Measurements from ENCODE around the gene GOLGA6L26. TPM values are rescaled to one million over a fixed set of nuclear protein-coding genes. Genes with fewer than 3 reads are reported as not detected.
"Not testable (repeated sequence)": the region's sequence is repeated elsewhere in the genome, so short reads cannot be mapped to it uniquely, and the experiment has no call there.

Gene GOLGA6L26
- total RNA-seq, 2 donors from 2014 or later: not detected

- no peaks in the 10 kb centered on the region for H3K9me3 ChIP-seq
These were observed 36.6 kb upstream of the GOLGA6L26 start for GRCh38 chr15:23370578-23370977.

GRCh38 chr15:23364261-23364660 is 30.3 kb upstream of the GOLGA6L26 start:
- ATAC-seq; DNase-seq; H3K4me3 ChIP-seq; intact Hi-C loops (cut with DNase I); H3K27ac ChIP-seq; H3K36me3 ChIP-seq (replicated peaks in 1 of 2; ENCODE audit: insufficient read depth in 1 of 2, low read depth in 2 of 2); H3K9me3 ChIP-seq; H3K4me1 ChIP-seq; H3K27me3 ChIP-seq: not testable (repeated sequence)
- WGBS, 2 donors: 80 to 100% methylated on average over 1 of the region's 9 CpGs

More at GRCh38 chr15:23370578-23370977, 36.6 kb upstream of the GOLGA6L26 start:
- WGBS, 2 donors: 64 to 81% methylated on average over 2 of the region's 2 CpGs
- no peaks in the 10 kb centered on the region for H3K4me1 ChIP-seq
- TF ChIP-seq POLR2A (IDR thresholded peaks at IDR 0.05) (no peak), CTCF (IDR thresholded peaks at IDR 0.05) (no peak)
- H3K36me3 ChIP-seq (replicated peaks in 1 of 2; ENCODE audit: insufficient read depth in 1 of 2, low read depth in 2 of 2): no peaks in the 10 kb centered on the region
- H3K4me3 ChIP-seq: no peak overlapping the region
- ATAC-seq: no peak
- intact Hi-C loops (cut with DNase I): no loop called here
- no peak for DNase-seq
- no peak overlapping the region for H3K27ac ChIP-seq
- no peaks in the 10 kb centered on the region for H3K27me3 ChIP-seq

- ATAC-seq; H3K27me3 ChIP-seq; H3K27ac ChIP-seq; H3K4me1 ChIP-seq; intact Hi-C loops (cut with DNase I); H3K4me3 ChIP-seq; H3K9me3 ChIP-seq; H3K36me3 ChIP-seq (replicated peaks in 1 of 2; ENCODE audit: insufficient read depth in 1 of 2, low read depth in 2 of 2): not testable (repeated sequence)
- no CpG with 5 or more reads among the region's 5 CpGs for WGBS, 2 donors
- DNase-seq: peak in 2 of 4 donors; percentile 24 to 35
These were observed 28.6 kb upstream of the GOLGA6L26 start for GRCh38 chr15:23362622-23363021.

- DNase-seq; H3K4me1 ChIP-seq; intact Hi-C loops (cut with DNase I); H3K9me3 ChIP-seq; H3K27me3 ChIP-seq; H3K4me3 ChIP-seq; ATAC-seq; H3K36me3 ChIP-seq (replicated peaks in 1 of 2; ENCODE audit: insufficient read depth in 1 of 2, low read depth in 2 of 2); H3K27ac ChIP-seq: not testable (repeated sequence)
- no CpG with 5 or more reads among the region's 8 CpGs for WGBS, 2 donors
These were observed 20.5 kb upstream of the GOLGA6L26 start, which contains the start of gene GOLGA8S for GRCh38 chr15:23354448-23354847. Gene GOLGA8S, plus strand, starts transcription at chr15:23354748. Its CDS starts 62 bp downstream, at chr15:23354810.

- DNase-seq; H3K27ac ChIP-seq; H3K4me3 ChIP-seq; intact Hi-C loops (cut with DNase I); H3K9me3 ChIP-seq; ATAC-seq; H3K4me1 ChIP-seq; H3K27me3 ChIP-seq: not testable (repeated sequence)
- H3K36me3 ChIP-seq (replicated peaks in 1 of 2; ENCODE audit: insufficient read depth in 1 of 2, low read depth in 2 of 2): peaks cover 0 to 13% of the 10 kb centered on the region in 2 donors
- WGBS, 2 donors: 54 to 80% methylated on average over 3 to 13 of the region's 13 CpGs
These were observed 22.8 kb downstream of the GOLGA6L26 start for GRCh38 chr15:23311233-23311632.

- DNase-seq; ATAC-seq; H3K27ac ChIP-seq; H3K9me3 ChIP-seq; intact Hi-C loops (cut with DNase I); H3K27me3 ChIP-seq; H3K4me3 ChIP-seq: not testable (repeated sequence)
- WGBS, 2 donors: 91 to 97% methylated on average over 7 of the region's 7 CpGs
- Histone ChIP-seq H3K36me3 (replicated peaks in 1 of 2; ENCODE audit: insufficient read depth in 1 of 2, low read depth in 2 of 2) (peaks cover 0 to 11% of the 10 kb centered on the region in 2 donors), H3K4me1 (peaks cover 23% of the 10 kb centered on the region)
These were observed 28.1 kb downstream of the GOLGA6L26 start for GRCh38 chr15:23305921-23306320.

- intact Hi-C loops (cut with DNase I); H3K36me3 ChIP-seq (replicated peaks in 1 of 2; ENCODE audit: insufficient read depth in 1 of 2, low read depth in 2 of 2); DNase-seq; H3K9me3 ChIP-seq; ATAC-seq; H3K27ac ChIP-seq; H3K4me3 ChIP-seq; H3K27me3 ChIP-seq: not testable (repeated sequence)
- peaks cover 23% of the 10 kb centered on the region for H3K4me1 ChIP-seq
- WGBS, 2 donors: 37 to 51% methylated on average over 4 of the region's 4 CpGs
These were observed 29.2 kb downstream of the GOLGA6L26 start for GRCh38 chr15:23304805-23305204.

GRCh38 chr15:23304267-23304666 is 29.7 kb downstream of the GOLGA6L26 start:
- WGBS, 2 donors: 2 to 3% methylated on average over 6 to 7 of the region's 7 CpGs
- H3K27me3 ChIP-seq; H3K36me3 ChIP-seq (replicated peaks in 1 of 2; ENCODE audit: insufficient read depth in 1 of 2, low read depth in 2 of 2); intact Hi-C loops (cut with DNase I); DNase-seq; H3K9me3 ChIP-seq; ATAC-seq: not testable (repeated sequence)
- H3K4me3 ChIP-seq: peak overlapping the region in 1 of 2 donors; percentile 34
- peak overlapping the region in 2 of 4 donors; percentile 47 to 61 for H3K27ac ChIP-seq
- peaks cover 23% of the 10 kb centered on the region for H3K4me1 ChIP-seq

GRCh38 chr15:23303654-23304053 is 30.3 kb downstream of the GOLGA6L26 start:
- intact Hi-C loops (cut with DNase I); H3K4me3 ChIP-seq; H3K27me3 ChIP-seq; ATAC-seq; H3K9me3 ChIP-seq; H3K36me3 ChIP-seq (replicated peaks in 1 of 2; ENCODE audit: insufficient read depth in 1 of 2, low read depth in 2 of 2): not testable (repeated sequence)
- DNase-seq: peak; percentile 57 to 73 (median 62)
- WGBS, 2 donors: 1% methylated on average over 24 of the region's 55 CpGs; no CpG with 5 or more reads in 1 of the 2 donors
- H3K4me1 ChIP-seq: peaks cover 23% of the 10 kb centered on the region
- H3K27ac ChIP-seq: peak overlapping the region; percentile 41 to 69 (median 54)

- H3K4me3 ChIP-seq; H3K9me3 ChIP-seq; intact Hi-C loops (cut with DNase I); H3K36me3 ChIP-seq (replicated peaks in 1 of 2; ENCODE audit: insufficient read depth in 1 of 2, low read depth in 2 of 2); H3K27ac ChIP-seq; H3K27me3 ChIP-seq; DNase-seq; ATAC-seq: not testable (repeated sequence)
- H3K4me1 ChIP-seq: peaks cover 23% of the 10 kb centered on the region
- WGBS, 2 donors: no CpG with 5 or more reads among the region's 33 CpGs
These were observed 30.8 kb downstream of the GOLGA6L26 start for GRCh38 chr15:23303246-23303645.

Measured in body of pancreas (tissue), 4 donors.